ENCODE measurements around the gene ADCY7.

ADCY7 gene

GRCh38 chr16:50247906-50248608 is 18.3 kb upstream of the ADCY7 start:
- no peak for ATAC-seq
- TF ChIP-seq OSR1 (CRISPR knock-in tag; IDR thresholded peaks at IDR 0.05), result no peak

- TF ChIP-seq TSHZ2 (CRISPR knock-in tag; IDR thresholded peaks at IDR 0.05), result no peak
- TF ChIP-seq ZNF8 (CRISPR knock-in tag; IDR thresholded peaks at IDR 0.05), result no peak
- no peak for TF ChIP-seq ZNF565 (CRISPR knock-in tag; conservative IDR thresholded peaks at IDR 0.05; ENCODE audit: low read depth)
- no peak for TF ChIP-seq ISL1 (CRISPR knock-in tag; IDR thresholded peaks at IDR 0.05)
- TF ChIP-seq TOX (CRISPR knock-in tag; IDR thresholded peaks at IDR 0.05; ENCODE audit: borderline replicate concordance), result no peak
- TF ChIP-seq ZFP30 (CRISPR knock-in tag; IDR thresholded peaks at IDR 0.05), result no peak
- no peak for TF ChIP-seq PATZ1 (CRISPR knock-in tag; IDR thresholded peaks at IDR 0.05; ENCODE audit: borderline replicate concordance)
- no peak for TF ChIP-seq RARB (CRISPR knock-in tag; IDR thresholded peaks at IDR 0.05)
- no peak for TF ChIP-seq POU6F1 (CRISPR knock-in tag; IDR thresholded peaks at IDR 0.05; ENCODE audit: borderline replicate concordance, low read depth)
- no peak for TF ChIP-seq ZNF70 (CRISPR knock-in tag; IDR thresholded peaks at IDR 0.05)
- no peak for TF ChIP-seq BACH2 (CRISPR knock-in tag; IDR thresholded peaks at IDR 0.05; ENCODE audit: borderline replicate concordance)
- no peak for TF ChIP-seq ZFP3 (CRISPR knock-in tag; IDR thresholded peaks at IDR 0.05)
- no peak for TF ChIP-seq PPARA (CRISPR knock-in tag; IDR thresholded peaks at IDR 0.05; ENCODE audit: borderline replicate concordance)
- no peak for TF ChIP-seq GLIS3 (CRISPR knock-in tag; IDR thresholded peaks at IDR 0.05)
- TF ChIP-seq OSR1 (CRISPR knock-in tag; IDR thresholded peaks at IDR 0.05), result no peak
- TF ChIP-seq ZC3H10 (CRISPR knock-in tag; IDR thresholded peaks at IDR 0.05), result no peak
- TF ChIP-seq TCF4 (CRISPR knock-in tag; IDR thresholded peaks at IDR 0.05; ENCODE audit: borderline replicate concordance), result no peak
- no peak for ATAC-seq
Observed at GRCh38 chr16:50248845-50249244, 17.5 kb upstream of the ADCY7 start.

- peak; percentile 54 for ATAC-seq
- TF ChIP-seq TOX (CRISPR knock-in tag; IDR thresholded peaks at IDR 0.05; ENCODE audit: borderline replicate concordance) (no peak), POU6F1 (CRISPR knock-in tag; IDR thresholded peaks at IDR 0.05; ENCODE audit: borderline replicate concordance, low read depth) (no peak), ZNF70 (CRISPR knock-in tag; IDR thresholded peaks at IDR 0.05) (no peak), PPARA (CRISPR knock-in tag; IDR thresholded peaks at IDR 0.05; ENCODE audit: borderline replicate concordance) (no peak), GLIS3 (CRISPR knock-in tag; IDR thresholded peaks at IDR 0.05) (no peak), SNAI2 (CRISPR knock-in tag; IDR thresholded peaks at IDR 0.05) (no peak), TSHZ2 (CRISPR knock-in tag; IDR thresholded peaks at IDR 0.05) (no peak), ESRRG (CRISPR knock-in tag; IDR thresholded peaks at IDR 0.05) (no peak), ZC3H10 (CRISPR knock-in tag; IDR thresholded peaks at IDR 0.05) (no peak), CSRNP3 (CRISPR knock-in tag; IDR thresholded peaks at IDR 0.05) (no peak), RARB (CRISPR knock-in tag; IDR thresholded peaks at IDR 0.05) (no peak), ZNF8 (CRISPR knock-in tag; IDR thresholded peaks at IDR 0.05) (no peak), PATZ1 (CRISPR knock-in tag; IDR thresholded peaks at IDR 0.05; ENCODE audit: borderline replicate concordance) (no peak), ZNF565 (CRISPR knock-in tag; conservative IDR thresholded peaks at IDR 0.05; ENCODE audit: low read depth) (no peak), TCF4 (CRISPR knock-in tag; IDR thresholded peaks at IDR 0.05; ENCODE audit: borderline replicate concordance) (no peak), BACH2 (CRISPR knock-in tag; IDR thresholded peaks at IDR 0.05; ENCODE audit: borderline replicate concordance) (no peak)
Observed at GRCh38 chr16:50251375-50252081, 14.8 kb upstream of the ADCY7 start.

Measured in SK-N-SH treated with all-trans-retinoic acid at 6 μM for 48 hours (cell line).